Kidney epithelial cell (primary cell): ENCODE measurements around the gene SLC27A6. TPM values are rescaled to one million over a fixed set of nuclear protein-coding genes. Genes with fewer than 3 reads are reported as not detected.
A peak's percentile ranks its signal among the peaks of the same experiment; 100 is the strongest.

Experiments
- DNase-seq: peaks from one replicate; pipeline ENCODE4 v3.0.0-alpha.2; 2010; ENCODE audit warnings: low read depth
- H3K27me3 ChIP-seq: 2 replicates; pipeline ENCODE4 v1.6.0; 2011; ENCODE audit warnings: low read length; ENCODE audit not compliant: control insufficient read depth, insufficient read depth
- H3K36me3 ChIP-seq: 2 replicates; pipeline ENCODE4 v1.5.1; 2011; ENCODE audit warnings: low read length; ENCODE audit not compliant: control insufficient read depth, insufficient read depth
- H3K4me3 ChIP-seq: 2 replicates; pipeline ENCODE4 v1.5.1; 2011; ENCODE audit warnings: low read depth, mild to moderate bottlenecking, control low read depth, low read length
- total RNA-seq: library from RNA; depleted of rRNA; stranded (reverse); fragments of >200 nt; gene quantifications from 2 replicates; pipeline ENCODE4 v1.2.3, GENCODE V29; 2015
- TF ChIP-seq, protein P1 (sequence below): IDR thresholded peaks from 2 replicates; pipeline ENCODE4 v1.5.1; 2011; ENCODE audit warnings: mild to moderate bottlenecking, moderate library complexity, low read length, control low read depth, inconsistent platforms; ENCODE audit not compliant: insufficient read depth, poor library complexity, severe bottlenecking

SLC27A6 gene, protein sequence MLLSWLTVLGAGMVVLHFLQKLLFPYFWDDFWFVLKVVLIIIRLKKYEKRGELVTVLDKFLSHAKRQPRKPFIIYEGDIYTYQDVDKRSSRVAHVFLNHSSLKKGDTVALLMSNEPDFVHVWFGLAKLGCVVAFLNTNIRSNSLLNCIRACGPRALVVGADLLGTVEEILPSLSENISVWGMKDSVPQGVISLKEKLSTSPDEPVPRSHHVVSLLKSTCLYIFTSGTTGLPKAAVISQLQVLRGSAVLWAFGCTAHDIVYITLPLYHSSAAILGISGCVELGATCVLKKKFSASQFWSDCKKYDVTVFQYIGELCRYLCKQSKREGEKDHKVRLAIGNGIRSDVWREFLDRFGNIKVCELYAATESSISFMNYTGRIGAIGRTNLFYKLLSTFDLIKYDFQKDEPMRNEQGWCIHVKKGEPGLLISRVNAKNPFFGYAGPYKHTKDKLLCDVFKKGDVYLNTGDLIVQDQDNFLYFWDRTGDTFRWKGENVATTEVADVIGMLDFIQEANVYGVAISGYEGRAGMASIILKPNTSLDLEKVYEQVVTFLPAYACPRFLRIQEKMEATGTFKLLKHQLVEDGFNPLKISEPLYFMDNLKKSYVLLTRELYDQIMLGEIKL
- 1.2 and 1.6 TPM in 2 replicates for total RNA-seq

DNA sequence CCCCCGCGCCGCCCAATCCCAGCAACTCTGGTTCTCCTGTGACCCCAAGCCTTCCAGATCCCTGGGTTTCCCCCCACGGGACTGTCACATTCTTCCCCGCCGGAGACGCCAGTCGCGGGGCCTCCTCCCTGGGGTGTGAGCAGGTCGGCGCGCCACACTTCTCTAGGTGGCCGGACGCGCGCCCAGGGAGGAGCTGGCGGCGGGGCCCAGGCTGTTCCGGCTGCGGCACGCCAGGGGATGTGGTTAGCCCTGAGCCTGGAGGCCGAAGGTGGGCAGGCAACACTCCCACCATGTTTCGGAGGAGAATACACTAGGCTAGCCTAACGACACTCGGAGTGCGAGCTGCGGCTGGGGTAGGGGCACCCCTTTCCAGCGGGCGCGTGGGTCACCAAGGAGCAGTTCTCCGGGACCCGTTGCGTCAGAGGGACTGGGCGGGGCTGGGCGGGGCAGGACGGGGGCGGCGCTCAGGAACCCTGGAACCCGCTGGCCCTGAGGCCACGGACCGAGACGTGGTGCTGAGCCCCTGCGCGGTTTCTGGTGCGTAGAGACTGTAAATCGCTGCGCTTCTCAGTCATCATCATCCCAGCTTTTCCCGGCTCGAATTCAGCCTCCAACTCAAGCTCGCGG lies at the start of gene SLC27A6:
SLC27A6 (plus strand) TSS at position 478 of the 627 bp plus-strand sequence. CDS start 650 bp downstream, outside the sequence.
- TF ChIP-seq, protein P1, sequence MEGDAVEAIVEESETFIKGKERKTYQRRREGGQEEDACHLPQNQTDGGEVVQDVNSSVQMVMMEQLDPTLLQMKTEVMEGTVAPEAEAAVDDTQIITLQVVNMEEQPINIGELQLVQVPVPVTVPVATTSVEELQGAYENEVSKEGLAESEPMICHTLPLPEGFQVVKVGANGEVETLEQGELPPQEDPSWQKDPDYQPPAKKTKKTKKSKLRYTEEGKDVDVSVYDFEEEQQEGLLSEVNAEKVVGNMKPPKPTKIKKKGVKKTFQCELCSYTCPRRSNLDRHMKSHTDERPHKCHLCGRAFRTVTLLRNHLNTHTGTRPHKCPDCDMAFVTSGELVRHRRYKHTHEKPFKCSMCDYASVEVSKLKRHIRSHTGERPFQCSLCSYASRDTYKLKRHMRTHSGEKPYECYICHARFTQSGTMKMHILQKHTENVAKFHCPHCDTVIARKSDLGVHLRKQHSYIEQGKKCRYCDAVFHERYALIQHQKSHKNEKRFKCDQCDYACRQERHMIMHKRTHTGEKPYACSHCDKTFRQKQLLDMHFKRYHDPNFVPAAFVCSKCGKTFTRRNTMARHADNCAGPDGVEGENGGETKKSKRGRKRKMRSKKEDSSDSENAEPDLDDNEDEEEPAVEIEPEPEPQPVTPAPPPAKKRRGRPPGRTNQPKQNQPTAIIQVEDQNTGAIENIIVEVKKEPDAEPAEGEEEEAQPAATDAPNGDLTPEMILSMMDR: no peak
- Histone ChIP-seq H3K36me3 (no peaks in the 10 kb centered on the region), H3K27me3 (peaks cover 10% of the 10 kb centered on the region), H3K4me3 (peak within 1 kb of the TSS; percentile 62)
- no peak for DNase-seq

DNA sequence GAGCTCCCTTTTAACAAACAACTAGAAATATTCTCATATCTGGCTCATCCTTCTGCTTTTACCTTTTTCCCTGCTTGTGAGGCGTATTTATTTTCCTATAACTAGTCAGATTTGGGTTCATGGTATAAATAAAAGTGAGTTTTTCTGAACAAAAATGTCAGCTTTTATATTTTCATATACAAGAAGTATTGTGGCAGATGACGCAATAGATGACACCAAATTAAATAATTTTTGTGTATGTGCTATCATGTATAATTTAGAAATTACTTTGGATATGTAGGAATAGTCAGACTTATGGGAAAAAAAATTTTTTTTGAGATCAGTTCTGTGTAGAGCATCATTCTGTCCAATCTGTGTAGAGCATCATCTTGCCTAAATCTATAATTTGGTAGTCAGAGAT lies 45.7 kb upstream of the SLC27A6 start:
- TF ChIP-seq, protein P1: no peak
- Histone ChIP-seq H3K27me3 (no peaks in the 10 kb centered on the region), H3K4me3 (no peak overlapping the region), H3K36me3 (no peaks in the 10 kb centered on the region)
- no peak for DNase-seq

DNA sequence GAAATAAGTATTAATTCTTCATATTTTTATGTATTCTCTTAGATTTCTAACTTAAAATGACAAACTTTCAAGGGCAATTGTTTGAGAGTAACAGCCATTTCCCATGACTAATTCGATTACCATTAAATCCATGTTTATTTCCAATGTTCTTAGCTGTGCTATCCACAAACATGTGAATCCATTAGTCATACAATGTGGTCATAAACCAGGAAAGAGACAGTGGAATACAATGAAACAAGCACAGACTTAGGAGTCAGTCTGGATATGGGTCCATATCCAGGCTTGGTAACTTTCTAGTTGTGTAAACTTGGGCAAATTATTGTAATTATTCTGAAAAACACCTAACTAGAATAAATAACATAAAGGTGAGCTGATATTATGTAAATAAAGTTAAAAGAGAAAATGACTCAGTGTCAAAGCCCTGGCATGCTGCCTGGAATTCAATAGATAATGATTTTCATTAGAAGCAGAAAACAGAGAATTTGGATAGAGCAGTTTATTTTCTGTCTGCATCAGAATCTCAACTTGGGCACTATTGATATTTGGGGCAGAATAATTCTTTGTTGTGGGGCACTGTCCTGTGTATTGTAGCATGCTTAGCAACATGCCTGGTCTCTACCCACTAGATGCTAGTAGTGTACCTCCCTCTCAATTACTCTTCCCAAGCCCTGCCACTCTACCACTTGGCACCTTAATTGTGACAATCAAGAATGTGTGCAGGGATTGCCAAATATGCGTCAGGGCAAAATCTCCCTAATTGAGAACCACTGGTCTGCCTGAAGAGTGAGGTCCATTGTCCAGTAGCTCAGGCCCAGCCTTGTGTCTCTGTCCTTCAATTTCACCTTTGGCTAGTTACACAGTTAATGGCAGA lies 44.7 kb upstream of the SLC27A6 start:
- Histone ChIP-seq H3K27me3 (no peaks in the 10 kb centered on the region), H3K36me3 (no peaks in the 10 kb centered on the region), H3K4me3 (no peak overlapping the region)
- DNase-seq: peak; percentile 55
- TF ChIP-seq, protein P1: no peak

DNA sequence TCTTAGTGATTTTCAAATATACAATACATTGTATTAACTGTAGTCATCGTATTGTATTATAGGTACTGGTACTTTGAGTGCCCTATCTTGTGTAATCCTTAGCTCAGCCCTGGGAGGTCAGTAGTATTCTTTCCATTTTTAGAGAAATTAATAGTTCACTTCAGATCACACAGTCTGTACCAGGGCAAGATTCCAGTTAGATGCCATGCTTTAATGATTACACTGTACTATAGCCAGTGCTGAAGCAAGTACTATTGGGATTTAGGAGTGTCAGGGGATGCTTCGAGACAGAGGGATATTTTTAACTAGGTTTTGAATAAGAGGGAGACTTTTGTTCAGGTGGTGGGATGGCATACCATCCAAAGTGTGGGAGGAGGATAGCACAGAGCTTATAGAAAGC lies 41.0 kb upstream of the SLC27A6 start:
- Histone ChIP-seq H3K4me3 (no peak overlapping the region), H3K36me3 (no peaks in the 10 kb centered on the region), H3K27me3 (no peaks in the 10 kb centered on the region)
- TF ChIP-seq, protein P1: no peak
- DNase-seq: no peak

DNA sequence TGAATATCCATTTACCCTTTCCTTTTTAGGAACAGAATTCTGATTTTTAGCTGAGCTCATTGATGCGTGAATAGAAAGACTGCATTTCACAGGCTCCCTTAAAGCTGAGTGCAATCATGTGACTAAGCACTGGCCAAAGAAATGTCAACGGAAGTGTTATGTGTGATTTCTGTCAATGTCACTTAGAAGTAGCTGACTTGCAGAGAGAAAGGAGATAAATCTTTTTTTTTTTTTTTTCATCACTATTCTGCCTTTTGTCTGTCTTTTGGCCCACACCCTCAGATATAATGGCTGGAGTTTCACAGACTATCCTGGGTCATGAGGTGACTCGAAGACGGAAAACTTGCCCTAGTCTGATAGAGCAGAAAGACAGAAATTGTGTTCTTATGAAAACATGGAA lies 39.3 kb upstream of the SLC27A6 start:
- DNase-seq: no peak
- Histone ChIP-seq H3K4me3 (no peak overlapping the region), H3K36me3 (no peaks in the 10 kb centered on the region), H3K27me3 (no peaks in the 10 kb centered on the region)
- TF ChIP-seq, protein P1: no peak
